ENCODE data around the gene ZNF454. TPM values are rescaled to one million over a fixed set of nuclear protein-coding genes. Genes with fewer than 3 reads are reported as not detected.

ZNF454 gene
- total RNA-seq, 2 experiments from 2014 or later = not detected

- DNase-seq (no peak), ATAC-seq (no peak)
- intact Hi-C loops (cut with micrococcal nuclease) = no loop called here
- Mint-ChIP-seq H3K9me3 (peaks cover 79% of the 10 kb centered on the region), H3K27me3 (no peaks in the 10 kb centered on the region), H3K27ac (no peak overlapping the region), H3K4me3 (no peak overlapping the region), H3K4me1 (ENCODE audit: low read depth) (no peaks in the 10 kb centered on the region), H3K36me3 (ENCODE audit: low read depth) (peaks cover 72% of the 10 kb centered on the region)
- POLR2A ChIA-PET = no interaction called here
- CTCF ChIA-PET = no interaction called here
- no peak for TF ChIP-seq CTCF (IDR thresholded peaks at IDR 0.05)
Measured at GRCh38 chr5:178931846-178932760, 8.9 kb upstream of the ZNF454 start.

- Mint-ChIP-seq H3K4me1 (ENCODE audit: low read depth) (no peaks in the 10 kb centered on the region), H3K4me3 (no peak overlapping the region), H3K36me3 (ENCODE audit: low read depth) (peaks cover 46% of the 10 kb centered on the region), H3K27me3 (peaks cover 32% of the 10 kb centered on the region), H3K9me3 (peaks cover 64% of the 10 kb centered on the region), H3K27ac (no peak overlapping the region)
- TF ChIP-seq CTCF (IDR thresholded peaks at IDR 0.05) = no peak
- ChIA-PET CTCF (no interaction called here), POLR2A (no interaction called here)
- DNase-seq (no peak), ATAC-seq (no peak)
- intact Hi-C loops (cut with micrococcal nuclease) = no loop called here
Measured at GRCh38 chr5:178941361-178941760, 363 bp downstream of the ZNF454 start.

- Mint-ChIP-seq H3K27ac (no peak overlapping the region), H3K27me3 (no peaks in the 10 kb centered on the region), H3K9me3 (peaks cover 65% of the 10 kb centered on the region), H3K4me1 (ENCODE audit: low read depth) (no peaks in the 10 kb centered on the region), H3K4me3 (no peak overlapping the region), H3K36me3 (ENCODE audit: low read depth) (peaks cover 26% of the 10 kb centered on the region)
- ATAC-seq = no peak
- TF ChIP-seq CTCF (IDR thresholded peaks at IDR 0.05) = no peak
- CTCF ChIA-PET = no interaction called here
- POLR2A ChIA-PET = interaction anchor here (0.6 kb wide), 1 partner anchor 78 kb away, joined by 3 read pairs; no protein-coding TSS in a partner anchor
- intact Hi-C loops (cut with micrococcal nuclease) = no loop called here
- DNase-seq = no peak
Measured at GRCh38 chr5:178965465-178966055, 24.6 kb downstream of the ZNF454 start.

- DNase-seq = no peak
- Mint-ChIP-seq H3K27ac (no peak overlapping the region), H3K27me3 (no peaks in the 10 kb centered on the region), H3K4me1 (ENCODE audit: low read depth) (no peaks in the 10 kb centered on the region), H3K36me3 (ENCODE audit: low read depth) (peaks cover 4% of the 10 kb centered on the region), H3K9me3 (peaks cover 24% of the 10 kb centered on the region), H3K4me3 (no peak overlapping the region)
- CTCF ChIA-PET = no interaction called here
- ATAC-seq = no peak
- no peak for TF ChIP-seq CTCF (IDR thresholded peaks at IDR 0.05)
- POLR2A ChIA-PET = no interaction called here
- intact Hi-C loops (cut with micrococcal nuclease) = no loop called here
Measured at GRCh38 chr5:178981381-178981780, 40.4 kb downstream of the ZNF454 start.

GRCh38 chr5:178982941-178983340 lies 41.9 kb downstream of the ZNF454 start:
- TF ChIP-seq CTCF (IDR thresholded peaks at IDR 0.05) = no peak
- CTCF ChIA-PET = no interaction called here
- H3K4me3 Mint-ChIP-seq = no peak overlapping the region
- no peak overlapping the region for H3K27ac Mint-ChIP-seq
- intact Hi-C loops (cut with micrococcal nuclease) = no loop called here
- no peaks in the 10 kb centered on the region for H3K4me1 Mint-ChIP-seq (ENCODE audit: low read depth)
- no peak for DNase-seq
- POLR2A ChIA-PET = no interaction called here
- no peak for ATAC-seq
- no peaks in the 10 kb centered on the region for H3K27me3 Mint-ChIP-seq
- peaks cover 4% of the 10 kb centered on the region for H3K36me3 Mint-ChIP-seq (ENCODE audit: low read depth)
- peaks cover 22% of the 10 kb centered on the region for H3K9me3 Mint-ChIP-seq

Data from activated CD8-positive, alpha-beta T cell treated with anti-CD3 and anti-CD28 coated beads for 36 hours (primary cell).